ENCODE results near the gene EGF.

- TF ChIP-seq, protein P1, sequence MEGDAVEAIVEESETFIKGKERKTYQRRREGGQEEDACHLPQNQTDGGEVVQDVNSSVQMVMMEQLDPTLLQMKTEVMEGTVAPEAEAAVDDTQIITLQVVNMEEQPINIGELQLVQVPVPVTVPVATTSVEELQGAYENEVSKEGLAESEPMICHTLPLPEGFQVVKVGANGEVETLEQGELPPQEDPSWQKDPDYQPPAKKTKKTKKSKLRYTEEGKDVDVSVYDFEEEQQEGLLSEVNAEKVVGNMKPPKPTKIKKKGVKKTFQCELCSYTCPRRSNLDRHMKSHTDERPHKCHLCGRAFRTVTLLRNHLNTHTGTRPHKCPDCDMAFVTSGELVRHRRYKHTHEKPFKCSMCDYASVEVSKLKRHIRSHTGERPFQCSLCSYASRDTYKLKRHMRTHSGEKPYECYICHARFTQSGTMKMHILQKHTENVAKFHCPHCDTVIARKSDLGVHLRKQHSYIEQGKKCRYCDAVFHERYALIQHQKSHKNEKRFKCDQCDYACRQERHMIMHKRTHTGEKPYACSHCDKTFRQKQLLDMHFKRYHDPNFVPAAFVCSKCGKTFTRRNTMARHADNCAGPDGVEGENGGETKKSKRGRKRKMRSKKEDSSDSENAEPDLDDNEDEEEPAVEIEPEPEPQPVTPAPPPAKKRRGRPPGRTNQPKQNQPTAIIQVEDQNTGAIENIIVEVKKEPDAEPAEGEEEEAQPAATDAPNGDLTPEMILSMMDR (IDR thresholded peaks at IDR 0.05; ENCODE audit: low read length), result no peak
- TF ChIP-seq EZH2 (IDR thresholded peaks at IDR 0.05; ENCODE audit: borderline replicate concordance, low read length), result no peak
These were observed 8.7 kb downstream of the EGF start for GRCh38 chr4:109921384-109921808.

Measured in OCI-LY1 (cell line).